DND-41 (cell line): ENCODE measurements around the gene GPR15LG.

Experiments used
- ATAC-seq: fragments of 200-7000 bp; cut with Tn5 transposase; 3 replicates; pipeline ENCODE4 v1.9.1; 2021; ENCODE audit warnings: low read depth; ENCODE audit not compliant: insufficient read depth
- DNase-seq: peaks from one replicate; pipeline ENCODE4 v3.0.0-alpha.2; 2020
- H2AFZ ChIP-seq: 2 replicates; pipeline ENCODE4 v1.6.0; 2012; ENCODE audit warnings: low read depth, low read length
- H3K27ac ChIP-seq: 2 replicates; pipeline ENCODE4 v1.5.1; 2012; ENCODE audit warnings: low read length, inconsistent platforms
- H3K27me3 ChIP-seq: fragments of 200-600 bp; sonication (generic); 2 replicates; pipeline ENCODE4 v1.6.0; 2012; ENCODE audit warnings: low read length, mild to moderate bottlenecking, inconsistent platforms; ENCODE audit not compliant: insufficient read depth, poor library complexity
- H3K36me3 ChIP-seq: 2 replicates; pipeline ENCODE4 v1.5.1; 2012; ENCODE audit warnings: low read length, inconsistent platforms; ENCODE audit not compliant: insufficient read depth
- H3K4me1 ChIP-seq: 2 replicates; pipeline ENCODE4 v1.5.1; 2012; ENCODE audit warnings: mild to moderate bottlenecking, low read length; ENCODE audit not compliant: insufficient read depth
- H3K4me2 ChIP-seq: 2 replicates; pipeline ENCODE4 v1.6.0; 2012; ENCODE audit warnings: mild to moderate bottlenecking, moderate library complexity, low read length, inconsistent platforms; ENCODE audit not compliant: insufficient read depth
- H3K4me3 ChIP-seq, 2 experiments: fragments of 200-600 bp in 1 of 2; shearing (Covaris generic) in 1 of 2; 2 replicates each; pipeline ENCODE4 v1.5.1; 2012 to 2016; ENCODE audit warnings: inconsistent platforms in 2 of 2, low read length in 2 of 2, mild to moderate bottlenecking in 2 of 2, low read depth in 1 of 2, moderate library complexity in 1 of 2
- H3K79me2 ChIP-seq: 2 replicates; pipeline ENCODE4 v1.6.0; 2012; ENCODE audit warnings: low read length, inconsistent platforms; ENCODE audit not compliant: insufficient read depth
- H3K9ac ChIP-seq: 2 replicates; pipeline ENCODE4 v1.6.0; 2012; ENCODE audit warnings: low read depth, mild to moderate bottlenecking, inconsistent platforms, low read length, moderate library complexity
- H3K9me3 ChIP-seq: 2 replicates; pipeline ENCODE4 v1.5.1; 2012; ENCODE audit warnings: low read length, moderate library complexity, mild to moderate bottlenecking, inconsistent platforms; ENCODE audit not compliant: insufficient read depth, severe bottlenecking
- H4K20me1 ChIP-seq: 2 replicates; pipeline ENCODE4 v1.6.0; 2012; ENCODE audit warnings: low read length; ENCODE audit not compliant: insufficient read depth
- CTCF ChIP-seq: IDR thresholded peaks from 2 replicates; pipeline ENCODE4 v1.5.1; 2012; ENCODE audit warnings: borderline replicate concordance, low read length, moderate library complexity, mild to moderate bottlenecking; ENCODE audit not compliant: poor library complexity, severe bottlenecking; ENCODE audit errors: extremely low read depth
- EZH2 ChIP-seq: IDR thresholded peaks from 3 replicates; pipeline ENCODE4 v1.6.1; 2012; ENCODE audit warnings: borderline replicate concordance, low read depth, mild to moderate bottlenecking, moderate library complexity, low read length, inconsistent platforms; ENCODE audit not compliant: severe bottlenecking

The GPR15LG gene

GRCh38 chr10:84152769-84153168 is 20.8 kb upstream of the GPR15LG start:
- H3K9me3 ChIP-seq = no peaks in the 10 kb centered on the region
- H3K79me2 ChIP-seq = no peaks in the 10 kb centered on the region
- H3K27me3 ChIP-seq = no peaks in the 10 kb centered on the region
- no peak overlapping the region for H3K4me2 ChIP-seq
- DNase-seq (no peak), ATAC-seq (no peak)
- TF ChIP-seq CTCF = no peak
- no peak for TF ChIP-seq EZH2
- no peak overlapping the region for H3K27ac ChIP-seq
- no peaks in the 10 kb centered on the region for H3K4me1 ChIP-seq
- H4K20me1 ChIP-seq = no peaks in the 10 kb centered on the region; the same call in 1 of the 2 replicates
- peaks cover 66% of the 10 kb centered on the region for H3K36me3 ChIP-seq
- H3K9ac ChIP-seq = no peak overlapping the region
- no peak overlapping the region for H2AFZ ChIP-seq
- H3K4me3 ChIP-seq = no peak overlapping the region

GRCh38 chr10:84155521-84155920 is 18.1 kb upstream of the GPR15LG start:
- Histone ChIP-seq H3K9ac (no peak overlapping the region), H3K4me3 (no peak overlapping the region), H3K27ac (no peak overlapping the region), H3K36me3 (peaks cover 43% of the 10 kb centered on the region), H3K9me3 (no peaks in the 10 kb centered on the region), H2AFZ (no peak overlapping the region), H3K27me3 (peaks cover 3% of the 10 kb centered on the region), H3K4me1 (no peaks in the 10 kb centered on the region), H3K79me2 (no peaks in the 10 kb centered on the region), H3K4me2 (no peak overlapping the region), H4K20me1 (no peaks in the 10 kb centered on the region)
- TF ChIP-seq EZH2 (no peak), CTCF (no peak)
- ATAC-seq (no peak), DNase-seq (no peak)

- Histone ChIP-seq H3K4me1 (no peaks in the 10 kb centered on the region), H3K4me3 (no peak overlapping the region), H3K9ac (no peak overlapping the region), H2AFZ (no peak overlapping the region), H3K4me2 (no peak overlapping the region), H3K9me3 (no peaks in the 10 kb centered on the region), H4K20me1 (no peaks in the 10 kb centered on the region), H3K27me3 (peaks cover 3% of the 10 kb centered on the region), H3K27ac (no peak overlapping the region), H3K36me3 (peaks cover 38% of the 10 kb centered on the region), H3K79me2 (no peaks in the 10 kb centered on the region)
- TF ChIP-seq CTCF = no peak
- TF ChIP-seq EZH2 = no peak
- DNase-seq = no peak
- no peak for ATAC-seq
These were observed 17.6 kb upstream of the GPR15LG start for GRCh38 chr10:84156009-84156408.

- no peak overlapping the region for H3K27ac ChIP-seq
- no peaks in the 10 kb centered on the region for H3K79me2 ChIP-seq
- peaks cover 3% of the 10 kb centered on the region for H3K27me3 ChIP-seq
- no peak overlapping the region for H2AFZ ChIP-seq
- TF ChIP-seq CTCF (no peak), EZH2 (no peak)
- no peak overlapping the region for H3K4me2 ChIP-seq
- H3K36me3 ChIP-seq = peaks cover 32% of the 10 kb centered on the region
- no peaks in the 10 kb centered on the region for H4K20me1 ChIP-seq
- no peak overlapping the region for H3K4me3 ChIP-seq
- DNase-seq = peak; percentile 14
- H3K9ac ChIP-seq = no peak overlapping the region
- peak; percentile 77 for ATAC-seq
- H3K4me1 ChIP-seq = no peaks in the 10 kb centered on the region
- H3K9me3 ChIP-seq = no peaks in the 10 kb centered on the region
These were observed 16.8 kb upstream of the GPR15LG start for GRCh38 chr10:84156768-84157167.
